ENCODE results near the gene C1S.
A peak's percentile ranks its signal among the peaks of the same experiment; 100 is the strongest.

Gene C1S

DNA sequence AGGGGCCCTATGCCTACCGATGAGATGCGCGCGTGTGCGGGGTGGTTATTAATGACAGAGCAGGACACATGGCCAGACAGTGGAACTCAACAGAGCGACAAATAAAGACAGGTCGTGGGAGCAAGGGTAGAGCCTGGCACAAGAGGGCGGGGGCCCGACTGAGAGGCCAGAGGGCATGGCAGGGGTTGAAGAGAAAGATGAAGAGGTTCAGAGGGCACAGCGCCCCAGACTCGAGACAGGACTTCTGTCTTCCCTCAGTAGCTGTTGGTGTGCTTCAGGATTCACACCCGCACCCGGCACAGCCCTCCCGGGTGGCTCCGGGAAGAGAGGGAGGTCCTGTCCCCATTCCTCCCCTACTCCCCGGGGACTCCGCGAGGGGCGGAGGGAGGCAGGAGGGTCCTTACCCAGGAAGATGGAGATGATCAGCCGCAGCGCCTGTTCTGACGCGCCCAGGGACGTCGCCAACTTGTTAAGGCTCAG lies 42.6 kb upstream of the C1S start:
- Histone ChIP-seq H3K4me2 (ENCODE audit: low read depth, low read length, poor library complexity, severe bottlenecking) (peak overlapping the region; percentile 95), H3K27me3 (ENCODE audit: insufficient read depth, low read length, poor library complexity, severe bottlenecking) (no peaks in the 10 kb centered on the region), H3K4me3 (ENCODE audit: low read length, poor library complexity, severe bottlenecking) (peak overlapping the region; percentile 89), H3K4me1 (ENCODE audit: insufficient read depth, low read length, poor library complexity, severe bottlenecking) (peaks cover 39% of the 10 kb centered on the region), H2AFZ (ENCODE audit: low read length) (peak overlapping the region; percentile 92), H3K36me3 (ENCODE audit: insufficient read depth, low read length) (no peaks in the 10 kb centered on the region), H3F3A (ENCODE audit: low read depth) (no peaks in the 10 kb centered on the region; the same call in 1 of the 2 replicates), H3K9me2 (replicated peaks; ENCODE audit: low read depth, low read length) (no peaks in the 10 kb centered on the region), H3K9me3 (ENCODE audit: insufficient read depth, low read depth, low read length) (no peaks in the 10 kb centered on the region), H3K79me2 (ENCODE audit: insufficient read depth, low read length) (peaks cover 35% of the 10 kb centered on the region), H3K9ac (ENCODE audit: low read depth, low read length, poor library complexity, severe bottlenecking) (peak overlapping the region; percentile 77), H4K20me1 (ENCODE audit: insufficient read depth, low read length, poor library complexity, severe bottlenecking) (peaks cover 18% of the 10 kb centered on the region)
- TF ChIP-seq CTCF (conservative IDR thresholded peaks at IDR 0.05; ENCODE audit: low read length), result no peak
- TF ChIP-seq EZH2phosphoT487 (IDR thresholded peaks at IDR 0.05; ENCODE audit: borderline replicate concordance), result no peak

DNA sequence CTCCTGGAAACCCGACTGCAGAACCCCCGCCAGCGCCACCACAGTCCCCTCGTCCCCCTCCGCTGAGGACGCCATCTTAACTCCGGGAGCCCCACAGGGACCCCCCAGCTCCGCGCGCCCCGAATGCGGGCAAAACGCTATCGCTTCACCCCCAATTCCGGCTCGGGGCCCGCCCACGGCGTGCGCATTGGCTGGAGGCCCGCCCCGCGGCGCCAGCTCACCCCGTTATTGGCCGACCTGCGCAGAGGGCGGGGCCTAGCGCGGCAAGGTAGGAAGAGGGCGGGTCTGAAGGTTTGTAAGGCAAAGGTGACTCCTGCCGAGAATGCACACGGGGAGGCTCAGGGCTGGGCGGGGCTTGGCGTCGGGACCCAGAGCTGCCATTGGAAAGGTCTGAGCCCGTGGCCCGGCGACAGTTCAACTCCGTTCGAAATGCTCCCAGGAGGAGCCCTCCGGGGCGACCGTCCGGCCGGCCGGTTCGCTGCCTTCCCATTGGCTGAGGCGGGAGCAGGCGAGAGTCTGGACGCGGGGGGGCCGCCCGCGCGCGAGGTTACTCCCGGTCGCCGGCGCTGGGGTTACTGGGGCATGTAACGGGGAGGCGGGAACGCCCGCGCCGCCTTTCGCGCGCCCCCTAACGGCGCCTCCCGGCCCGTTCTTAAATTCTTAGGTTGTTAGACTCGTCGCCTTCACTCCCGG lies 42.0 kb upstream of the C1S start, which contains the start of gene LPCAT3:
LPCAT3 (minus strand) TSS at position 127 of the 693 bp plus-strand sequence; CDS start at position 75, 52 bp downstream.
- TF ChIP-seq CTCF (conservative IDR thresholded peaks at IDR 0.05; ENCODE audit: low read length), result peak; percentile 71
- TF ChIP-seq EZH2phosphoT487 (IDR thresholded peaks at IDR 0.05; ENCODE audit: borderline replicate concordance), result no peak
- Histone ChIP-seq H3K79me2 (ENCODE audit: insufficient read depth, low read length) (peaks cover 35% of the 10 kb centered on the region), H3K4me2 (ENCODE audit: low read depth, low read length, poor library complexity, severe bottlenecking) (peak within 1 kb of the TSS; percentile 95)

DNA sequence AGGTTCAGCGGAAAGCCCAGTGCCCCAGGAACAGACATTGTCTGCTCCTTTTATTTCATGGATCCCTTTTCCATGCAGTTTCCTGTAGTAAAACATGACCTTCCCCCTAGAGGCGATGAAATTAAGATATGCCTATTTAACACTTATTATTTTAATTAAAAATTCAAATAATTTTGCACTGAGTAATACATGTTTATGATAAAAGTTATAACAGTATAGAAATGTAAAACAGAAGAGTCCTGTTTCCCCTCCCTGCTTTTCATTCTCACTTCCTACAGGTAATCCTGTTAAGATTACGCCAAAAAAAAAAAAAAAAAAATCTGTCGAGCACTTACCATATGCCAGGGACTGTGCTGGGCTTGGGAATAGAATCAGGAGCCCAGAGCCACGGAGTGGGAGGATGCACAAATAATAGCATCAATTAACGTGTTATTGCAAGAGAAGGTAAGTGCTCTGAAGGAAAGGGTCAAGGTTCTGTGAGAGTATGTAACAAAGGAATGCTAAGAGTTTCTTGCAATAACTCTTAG lies 41.4 kb upstream of the C1S start:
- TF ChIP-seq CTCF (conservative IDR thresholded peaks at IDR 0.05; ENCODE audit: low read length) (no peak), EZH2phosphoT487 (IDR thresholded peaks at IDR 0.05; ENCODE audit: borderline replicate concordance) (no peak)
- Histone ChIP-seq H3K9ac (ENCODE audit: low read depth, low read length, poor library complexity, severe bottlenecking) (peak overlapping the region; percentile 77), H4K20me1 (ENCODE audit: insufficient read depth, low read length, poor library complexity, severe bottlenecking) (peaks cover 15% of the 10 kb centered on the region), H3K9me2 (replicated peaks; ENCODE audit: low read depth, low read length) (no peaks in the 10 kb centered on the region), H3K9me3 (ENCODE audit: insufficient read depth, low read depth, low read length) (no peaks in the 10 kb centered on the region), H3K36me3 (ENCODE audit: insufficient read depth, low read length) (no peaks in the 10 kb centered on the region), H3F3A (ENCODE audit: low read depth) (no peaks in the 10 kb centered on the region; the same call in 1 of the 2 replicates), H3K4me1 (ENCODE audit: insufficient read depth, low read length, poor library complexity, severe bottlenecking) (peaks cover 35% of the 10 kb centered on the region), H3K4me3 (ENCODE audit: low read length, poor library complexity, severe bottlenecking) (peak overlapping the region; percentile 89), H3K79me2 (ENCODE audit: insufficient read depth, low read length) (peaks cover 28% of the 10 kb centered on the region), H3K27me3 (ENCODE audit: insufficient read depth, low read length, poor library complexity, severe bottlenecking) (no peaks in the 10 kb centered on the region), H3K4me2 (ENCODE audit: low read depth, low read length, poor library complexity, severe bottlenecking) (peak overlapping the region; percentile 95), H2AFZ (ENCODE audit: low read length) (peak overlapping the region; percentile 92; the same call in 1 of the 2 replicates)

More for the DNA sequence above, 42.0 kb upstream of the C1S start, which contains the start of gene LPCAT3:
- Histone ChIP-seq H3F3A (ENCODE audit: low read depth) (no peaks in the 10 kb centered on the region; the same call in 1 of the 2 replicates), H3K36me3 (ENCODE audit: insufficient read depth, low read length) (no peaks in the 10 kb centered on the region), H3K27me3 (ENCODE audit: insufficient read depth, low read length, poor library complexity, severe bottlenecking) (no peaks in the 10 kb centered on the region), H3K9me2 (replicated peaks; ENCODE audit: low read depth, low read length) (no peaks in the 10 kb centered on the region), H4K20me1 (ENCODE audit: insufficient read depth, low read length, poor library complexity, severe bottlenecking) (peaks cover 18% of the 10 kb centered on the region), H3K4me3 (ENCODE audit: low read length, poor library complexity, severe bottlenecking) (peak within 1 kb of the TSS; percentile 89), H3K9me3 (ENCODE audit: insufficient read depth, low read depth, low read length) (no peaks in the 10 kb centered on the region), H3K4me1 (ENCODE audit: insufficient read depth, low read length, poor library complexity, severe bottlenecking) (peaks cover 39% of the 10 kb centered on the region), H3K9ac (ENCODE audit: low read depth, low read length, poor library complexity, severe bottlenecking) (peak within 1 kb of the TSS; percentile 77), H2AFZ (ENCODE audit: low read length) (peak within 1 kb of the TSS; percentile 92)

Measured in Loucy (cell line).